Measurements from ENCODE around the gene FAM120AOS.

The FAM120AOS gene

GRCh38 chr9:93436655-93437407, 16.6 kb downstream of the FAM120AOS start:
- no peak for DNase-seq

GRCh38 chr9:93436218-93436617, 17.2 kb downstream of the FAM120AOS start:
- no peak for DNase-seq

- no peak for DNase-seq
These were observed 18.0 kb downstream of the FAM120AOS start for GRCh38 chr9:93435386-93435785.

GRCh38 chr9:93434056-93434455, 19.3 kb downstream of the FAM120AOS start:
- DNase-seq = no peak

GRCh38 chr9:93432964-93433363, 20.4 kb downstream of the FAM120AOS start:
- no peak for DNase-seq

GRCh38 chr9:93431539-93432105, 21.8 kb downstream of the FAM120AOS start:
- no peak for DNase-seq

- DNase-seq = no peak
These were observed 25.6 kb downstream of the FAM120AOS start for GRCh38 chr9:93427655-93428379.

GRCh38 chr9:93422977-93423616, 30.3 kb downstream of the FAM120AOS start:
- DNase-seq = no peak

- DNase-seq = no peak
These were observed 34.4 kb downstream of the FAM120AOS start for GRCh38 chr9:93419023-93419422.

GRCh38 chr9:93417538-93417937, 35.8 kb downstream of the FAM120AOS start:
- DNase-seq = no peak

- DNase-seq = no peak
These were observed 36.7 kb downstream of the FAM120AOS start for GRCh38 chr9:93416530-93417235.

- DNase-seq = no peak
These were observed 38.1 kb downstream of the FAM120AOS start for GRCh38 chr9:93415176-93415690.

- DNase-seq = no peak
These were observed 39.9 kb downstream of the FAM120AOS start for GRCh38 chr9:93413530-93413929.

GRCh38 chr9:93406371-93406770, 47.0 kb downstream of the FAM120AOS start:
- no peak for DNase-seq

- DNase-seq = no peak
These were observed 54.9 kb downstream of the FAM120AOS start for GRCh38 chr9:93398471-93398870.

- DNase-seq = no peak
These were observed 55.6 kb downstream of the FAM120AOS start for GRCh38 chr9:93397661-93398373.

Measured in islet precursor cell (in vitro differentiated cells).